ENCODE results near the gene NPRL2. TPM values are rescaled to one million over a fixed set of nuclear protein-coding genes. Genes with fewer than 3 reads are reported as not detected.

NPRL2 gene
- total and polyA plus RNA-seq, 2 experiments from 2014 or later = 22.3 to 27.7 TPM

DNA sequence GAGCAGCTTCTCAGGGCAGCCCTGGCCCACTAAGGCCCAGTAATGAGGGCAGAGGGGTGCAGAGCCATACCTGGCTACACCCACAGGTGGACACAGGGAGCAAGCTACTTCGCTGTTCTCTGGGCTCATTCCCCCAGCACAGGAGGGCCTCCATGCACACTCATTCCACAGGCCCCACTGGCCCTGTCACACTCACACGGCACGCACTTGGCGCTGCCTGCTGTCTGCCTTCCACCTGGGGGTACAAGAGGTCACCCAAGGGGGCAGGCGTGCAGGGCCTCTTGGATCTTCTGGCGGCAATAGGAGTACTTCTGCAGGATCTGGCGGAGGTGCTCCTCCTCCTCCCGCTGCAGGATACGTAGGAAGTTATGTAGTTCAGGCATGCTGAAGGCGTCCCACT is 20.2 kb downstream of the NPRL2 start:
- Histone ChIP-seq H4K20me1 (replicated peaks; ENCODE audit: insufficient read depth) (peaks cover 14% of the 10 kb centered on the region; the same call in 1 of the 2 replicates), H3K79me2 (replicated peaks; ENCODE audit: insufficient read depth) (peaks cover 34% of the 10 kb centered on the region), H3K27ac (ENCODE audit: low read depth) (no peak overlapping the region), H3K4me2 (no peak overlapping the region), H3K4me3 (no peak overlapping the region), H3K9me2 (ENCODE audit: insufficient read depth) (no peaks in the 10 kb centered on the region), H3K4me1 (ENCODE audit: insufficient read depth) (peaks cover 9% of the 10 kb centered on the region), H2AFZ (no peak overlapping the region), H3F3A (replicated peaks; ENCODE audit: low read depth) (peaks cover 20% of the 10 kb centered on the region; the same call in 1 of the 2 replicates), H3K36me3 (ENCODE audit: insufficient read depth) (peaks cover 8% of the 10 kb centered on the region), H3K27me3 (ENCODE audit: insufficient read depth) (no peaks in the 10 kb centered on the region)
- DNase-seq (ENCODE audit: low spot score) (no peak), ATAC-seq (no peak)
- H3K4me1 Mint-ChIP-seq = peaks cover 15% of the 10 kb centered on the region; the same call in 1 of the 3 replicates
- no peak overlapping the region for H3K27ac Mint-ChIP-seq
- H3K36me3 Mint-ChIP-seq (ENCODE audit: low read depth) = peaks cover 33% of the 10 kb centered on the region
- TF ChIP-seq ZNF331 (CRISPR knock-in tag; IDR thresholded peaks at IDR 0.05; ENCODE audit: low read depth) (no peak), REST (IDR thresholded peaks at IDR 0.05; ENCODE audit: unreplicated experiment) (no peak), ZNF114 (CRISPR knock-in tag; IDR thresholded peaks at IDR 0.05) (no peak), CREB1 (CRISPR knock-in tag; IDR thresholded peaks at IDR 0.05; ENCODE audit: low read depth) (no peak), NANOG (IDR thresholded peaks at IDR 0.05; ENCODE audit: borderline replicate concordance) (no peak), JUNB (IDR thresholded peaks at IDR 0.05; ENCODE audit: unreplicated experiment) (no peak), POLR2AphosphoS5 (IDR thresholded peaks at IDR 0.05; ENCODE audit: low read depth) (no peak), EZH2phosphoT487 (IDR thresholded peaks at IDR 0.05; ENCODE audit: unreplicated experiment) (no peak), EZH2 (IDR thresholded peaks at IDR 0.05; ENCODE audit: low read depth, unreplicated experiment) (no peak), ETS1 (IDR thresholded peaks at IDR 0.05) (no peak), STAT1 (IDR thresholded peaks at IDR 0.05; ENCODE audit: unreplicated experiment) (no peak)
- TF ChIP-seq, protein P1, sequence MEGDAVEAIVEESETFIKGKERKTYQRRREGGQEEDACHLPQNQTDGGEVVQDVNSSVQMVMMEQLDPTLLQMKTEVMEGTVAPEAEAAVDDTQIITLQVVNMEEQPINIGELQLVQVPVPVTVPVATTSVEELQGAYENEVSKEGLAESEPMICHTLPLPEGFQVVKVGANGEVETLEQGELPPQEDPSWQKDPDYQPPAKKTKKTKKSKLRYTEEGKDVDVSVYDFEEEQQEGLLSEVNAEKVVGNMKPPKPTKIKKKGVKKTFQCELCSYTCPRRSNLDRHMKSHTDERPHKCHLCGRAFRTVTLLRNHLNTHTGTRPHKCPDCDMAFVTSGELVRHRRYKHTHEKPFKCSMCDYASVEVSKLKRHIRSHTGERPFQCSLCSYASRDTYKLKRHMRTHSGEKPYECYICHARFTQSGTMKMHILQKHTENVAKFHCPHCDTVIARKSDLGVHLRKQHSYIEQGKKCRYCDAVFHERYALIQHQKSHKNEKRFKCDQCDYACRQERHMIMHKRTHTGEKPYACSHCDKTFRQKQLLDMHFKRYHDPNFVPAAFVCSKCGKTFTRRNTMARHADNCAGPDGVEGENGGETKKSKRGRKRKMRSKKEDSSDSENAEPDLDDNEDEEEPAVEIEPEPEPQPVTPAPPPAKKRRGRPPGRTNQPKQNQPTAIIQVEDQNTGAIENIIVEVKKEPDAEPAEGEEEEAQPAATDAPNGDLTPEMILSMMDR (conservative IDR thresholded peaks at IDR 0.05; ENCODE audit: low read depth in 2 of 2) = no peak
- TF ChIP-seq, protein P2, sequence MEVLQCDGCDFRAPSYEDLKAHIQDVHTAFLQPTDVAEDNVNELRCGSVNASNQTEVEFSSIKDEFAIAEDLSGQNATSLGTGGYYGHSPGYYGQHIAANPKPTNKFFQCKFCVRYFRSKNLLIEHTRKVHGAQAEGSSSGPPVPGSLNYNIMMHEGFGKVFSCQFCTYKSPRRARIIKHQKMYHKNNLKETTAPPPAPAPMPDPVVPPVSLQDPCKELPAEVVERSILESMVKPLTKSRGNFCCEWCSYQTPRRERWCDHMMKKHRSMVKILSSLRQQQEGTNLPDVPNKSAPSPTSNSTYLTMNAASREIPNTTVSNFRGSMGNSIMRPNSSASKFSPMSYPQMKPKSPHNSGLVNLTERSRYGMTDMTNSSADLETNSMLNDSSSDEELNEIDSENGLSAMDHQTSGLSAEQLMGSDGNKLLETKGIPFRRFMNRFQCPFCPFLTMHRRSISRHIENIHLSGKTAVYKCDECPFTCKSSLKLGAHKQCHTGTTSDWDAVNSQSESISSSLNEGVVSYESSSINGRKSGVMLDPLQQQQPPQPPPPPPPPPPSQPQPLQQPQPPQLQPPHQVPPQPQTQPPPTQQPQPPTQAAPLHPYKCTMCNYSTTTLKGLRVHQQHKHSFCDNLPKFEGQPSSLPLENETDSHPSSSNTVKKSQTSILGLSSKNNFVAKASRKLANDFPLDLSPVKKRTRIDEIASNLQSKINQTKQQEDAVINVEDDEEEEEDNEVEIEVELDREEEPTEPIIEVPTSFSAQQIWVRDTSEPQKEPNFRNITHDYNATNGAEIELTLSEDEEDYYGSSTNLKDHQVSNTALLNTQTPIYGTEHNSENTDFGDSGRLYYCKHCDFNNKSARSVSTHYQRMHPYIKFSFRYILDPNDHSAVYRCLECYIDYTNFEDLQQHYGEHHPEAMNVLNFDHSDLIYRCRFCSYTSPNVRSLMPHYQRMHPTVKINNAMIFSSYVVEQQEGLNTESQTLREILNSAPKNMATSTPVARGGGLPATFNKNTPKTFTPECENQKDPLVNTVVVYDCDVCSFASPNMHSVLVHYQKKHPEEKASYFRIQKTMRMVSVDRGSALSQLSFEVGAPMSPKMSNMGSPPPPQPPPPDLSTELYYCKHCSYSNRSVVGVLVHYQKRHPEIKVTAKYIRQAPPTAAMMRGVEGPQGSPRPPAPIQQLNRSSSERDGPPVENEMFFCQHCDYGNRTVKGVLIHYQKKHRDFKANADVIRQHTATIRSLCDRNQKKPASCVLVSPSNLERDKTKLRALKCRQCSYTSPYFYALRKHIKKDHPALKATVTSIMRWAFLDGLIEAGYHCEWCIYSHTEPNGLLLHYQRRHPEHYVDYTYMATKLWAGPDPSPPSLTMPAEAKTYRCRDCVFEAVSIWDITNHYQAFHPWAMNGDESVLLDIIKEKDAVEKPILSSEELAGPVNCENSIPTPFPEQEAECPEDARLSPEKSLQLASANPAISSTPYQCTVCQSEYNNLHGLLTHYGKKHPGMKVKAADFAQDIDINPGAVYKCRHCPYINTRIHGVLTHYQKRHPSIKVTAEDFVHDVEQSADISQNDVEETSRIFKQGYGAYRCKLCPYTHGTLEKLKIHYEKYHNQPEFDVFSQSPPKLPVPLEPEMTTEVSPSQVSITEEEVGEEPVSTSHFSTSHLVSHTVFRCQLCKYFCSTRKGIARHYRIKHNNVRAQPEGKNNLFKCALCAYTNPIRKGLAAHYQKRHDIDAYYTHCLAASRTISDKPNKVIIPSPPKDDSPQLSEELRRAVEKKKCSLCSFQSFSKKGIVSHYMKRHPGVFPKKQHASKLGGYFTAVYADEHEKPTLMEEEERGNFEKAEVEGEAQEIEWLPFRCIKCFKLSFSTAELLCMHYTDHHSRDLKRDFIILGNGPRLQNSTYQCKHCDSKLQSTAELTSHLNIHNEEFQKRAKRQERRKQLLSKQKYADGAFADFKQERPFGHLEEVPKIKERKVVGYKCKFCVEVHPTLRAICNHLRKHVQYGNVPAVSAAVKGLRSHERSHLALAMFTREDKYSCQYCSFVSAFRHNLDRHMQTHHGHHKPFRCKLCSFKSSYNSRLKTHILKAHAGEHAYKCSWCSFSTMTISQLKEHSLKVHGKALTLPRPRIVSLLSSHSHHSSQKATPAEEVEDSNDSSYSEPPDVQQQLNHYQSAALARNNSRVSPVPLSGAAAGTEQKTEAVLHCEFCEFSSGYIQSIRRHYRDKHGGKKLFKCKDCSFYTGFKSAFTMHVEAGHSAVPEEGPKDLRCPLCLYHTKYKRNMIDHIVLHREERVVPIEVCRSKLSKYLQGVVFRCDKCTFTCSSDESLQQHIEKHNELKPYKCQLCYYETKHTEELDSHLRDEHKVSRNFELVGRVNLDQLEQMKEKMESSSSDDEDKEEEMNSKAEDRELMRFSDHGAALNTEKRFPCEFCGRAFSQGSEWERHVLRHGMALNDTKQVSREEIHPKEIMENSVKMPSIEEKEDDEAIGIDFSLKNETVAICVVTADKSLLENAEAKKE (CRISPR knock-in tag; IDR thresholded peaks at IDR 0.05) = no peak
- H3K4me3 Mint-ChIP-seq = no peak overlapping the region
- no peaks in the 10 kb centered on the region for H3K9me3 Mint-ChIP-seq
- peaks cover 7% of the 10 kb centered on the region for H3K27me3 Mint-ChIP-seq (ENCODE audit: insufficient read depth, low read depth, poor library complexity)
